Mesenchymal stem cell (in vitro differentiated cells and primary cell): ENCODE data around the gene CTRB2.

Source experiments
- DNase-seq: peaks from one replicate; pipeline ENCODE4 v3.0.0-alpha.2; 2013
- H2AFZ ChIP-seq: one replicate; pipeline ENCODE4 v1.6.1; 2013; ENCODE audit warnings: low read depth, mild to moderate bottlenecking, control low read depth, inconsistent platforms, low read length, moderate library complexity
- H2AK5ac ChIP-seq: 2 replicates; pipeline ENCODE4 v1.6.1; 2013; ENCODE audit warnings: low read length, moderate library complexity, mild to moderate bottlenecking, inconsistent platforms; ENCODE audit not compliant: severe bottlenecking
- H2BK120ac ChIP-seq: one replicate; pipeline ENCODE4 v1.6.1; 2013; ENCODE audit warnings: low read depth, mild to moderate bottlenecking, inconsistent platforms, low read length, moderate library complexity
- H2BK12ac ChIP-seq, 2 experiments: one replicate each; pipeline ENCODE4 v1.6.1; 2013; ENCODE audit warnings: inconsistent platforms in 2 of 2, low read length in 2 of 2, mild to moderate bottlenecking in 2 of 2, moderate library complexity in 2 of 2, control low read depth in 1 of 2
- H2BK15ac ChIP-seq: one replicate; pipeline ENCODE4 v1.6.1; 2013; ENCODE audit warnings: mild to moderate bottlenecking, low read depth, inconsistent platforms; ENCODE audit not compliant: poor library complexity, severe bottlenecking
- H2BK5ac ChIP-seq: 2 replicates; pipeline ENCODE4 v1.6.1; 2013; ENCODE audit warnings: low read depth, mild to moderate bottlenecking, low read length, control low read depth, inconsistent platforms; ENCODE audit not compliant: poor library complexity, severe bottlenecking
- H3K14ac ChIP-seq, 2 experiments: one replicate each; pipeline ENCODE4 v1.6.1; 2013; ENCODE audit warnings: inconsistent platforms in 2 of 2, low read length in 2 of 2, control low read depth in 1 of 2, mild to moderate bottlenecking in 1 of 2, moderate library complexity in 1 of 2
- H3K18ac ChIP-seq, 2 experiments: one replicate each; pipeline ENCODE4 v1.6.1; 2013; ENCODE audit warnings: inconsistent platforms in 2 of 2, low read length in 2 of 2, control low read depth in 1 of 2, low read depth in 1 of 2, mild to moderate bottlenecking in 1 of 2
- H3K23ac ChIP-seq, 2 experiments: one replicate each; pipeline ENCODE4 v1.6.1; 2013; ENCODE audit warnings: inconsistent platforms in 2 of 2, low read length in 2 of 2, mild to moderate bottlenecking in 2 of 2, moderate library complexity in 2 of 2, control low read depth in 1 of 2
- H3K27ac ChIP-seq: 2 replicates; pipeline ENCODE4 v1.5.1; 2013; ENCODE audit warnings: mild to moderate bottlenecking, moderate library complexity, low read length, control low read depth, inconsistent platforms; ENCODE audit not compliant: poor library complexity, severe bottlenecking
- H3K27me3 ChIP-seq, 2 experiments: 2 replicates each; pipeline versions ENCODE4 v1.6.1 to v1.7.0; 2013; ENCODE audit warnings: low read length in 2 of 2, mild to moderate bottlenecking in 2 of 2, moderate library complexity in 2 of 2, control low read depth in 1 of 2, inconsistent platforms in 1 of 2; ENCODE audit not compliant: control insufficient read depth in 1 of 2, insufficient read depth in 1 of 2
- H3K36me3 ChIP-seq, 2 experiments: 2 replicates each; pipeline versions ENCODE4 v1.6.1 to v1.7.0; 2013; ENCODE audit warnings: low read length in 2 of 2, control low read depth in 1 of 2, inconsistent platforms in 1 of 2, low read depth in 1 of 2, mild to moderate bottlenecking in 1 of 2; ENCODE audit not compliant: insufficient read depth in 2 of 2, control insufficient read depth in 1 of 2
- H3K4ac ChIP-seq, 2 experiments: one replicate each; pipeline ENCODE4 v1.6.1; 2013; ENCODE audit warnings: inconsistent platforms in 2 of 2, low read length in 2 of 2, mild to moderate bottlenecking in 2 of 2, moderate library complexity in 2 of 2, control low read depth in 1 of 2, low read depth in 1 of 2
- H3K4me1 ChIP-seq: 2 replicates; pipeline ENCODE4 v1.6.1; 2013; ENCODE audit warnings: low read depth, low read length, control low read depth; ENCODE audit not compliant: control insufficient read depth, insufficient read depth
- H3K4me2 ChIP-seq: 2 replicates; pipeline ENCODE4 v1.6.1; 2013; ENCODE audit warnings: low read length, mild to moderate bottlenecking, inconsistent platforms; ENCODE audit not compliant: poor library complexity, severe bottlenecking
- H3K4me3 ChIP-seq, 2 experiments: 2 replicates each; pipeline versions ENCODE4 v1.5.1 to v1.7.0; 2013; ENCODE audit warnings: low read length in 2 of 2, mild to moderate bottlenecking in 2 of 2, control low read depth in 1 of 2, low read depth in 1 of 2; ENCODE audit not compliant: insufficient read depth in 1 of 2
- H3K79me1 ChIP-seq: replicated peaks from 2 replicates; pipeline ENCODE4 v1.6.1; 2013; ENCODE audit warnings: mild to moderate bottlenecking, control low read depth, low read length, inconsistent platforms; ENCODE audit not compliant: poor library complexity, severe bottlenecking
- H3K9ac ChIP-seq: 2 replicates; pipeline ENCODE4 v1.7.0; 2013; ENCODE audit warnings: mild to moderate bottlenecking, low read length, moderate library complexity
- H3K9me3 ChIP-seq: 2 replicates; pipeline ENCODE4 v1.7.0; 2013; ENCODE audit warnings: mild to moderate bottlenecking, low read length; ENCODE audit not compliant: control insufficient read depth
- H4K8ac ChIP-seq: one replicate; pipeline ENCODE4 v1.6.1; 2013; ENCODE audit warnings: inconsistent platforms, mild to moderate bottlenecking, low read length, moderate library complexity
- H4K91ac ChIP-seq: one replicate; pipeline ENCODE4 v1.6.1; 2013; ENCODE audit warnings: mild to moderate bottlenecking, low read length, inconsistent platforms
- whole genome bisulfite sequencing: methylation state at CpG from one replicate; pipeline ENCODE4 v1.1.7; 2013; ENCODE audit warnings: mixed read lengths; 5-methylcytosine and 5-hydroxymethylcytosine counted together

The CTRB2 gene

DNA sequence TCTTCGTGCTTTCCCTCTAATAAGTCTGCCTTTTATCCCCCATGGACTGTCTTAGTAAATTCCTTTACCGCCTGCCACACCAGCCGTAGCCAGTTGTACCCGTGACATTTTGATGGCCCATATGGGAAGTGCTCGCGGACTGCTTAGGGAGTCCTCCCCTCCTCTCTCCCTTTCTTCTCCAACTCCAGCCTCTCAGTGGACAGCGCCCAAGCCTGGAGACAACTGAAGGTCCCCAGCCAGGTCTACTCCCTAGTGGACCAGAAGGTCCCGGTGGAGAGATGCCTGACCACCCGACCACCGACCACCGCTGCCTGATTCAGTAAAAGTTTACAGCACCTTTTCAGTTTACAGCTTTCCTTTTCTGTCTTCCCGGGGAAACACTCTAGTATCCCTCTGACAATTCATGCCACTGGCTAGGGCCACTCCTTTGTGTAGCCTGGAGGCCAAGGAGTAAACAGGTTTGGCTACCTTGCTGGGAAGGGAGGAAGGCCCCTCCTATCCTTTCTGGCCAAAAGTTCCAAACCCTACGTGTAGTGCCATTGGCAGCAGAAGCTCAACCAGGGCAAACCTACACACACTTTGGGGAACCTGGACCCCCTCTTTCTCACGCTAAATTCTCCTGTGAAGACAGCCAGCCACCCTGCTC, 18.0 kb downstream of the CTRB2 start:
- Histone ChIP-seq H3K23ac (no peak overlapping the region), H3K36me3 (no peaks in the 10 kb centered on the region), H3K14ac (no peak overlapping the region), H3K27ac (no peak overlapping the region), H3K4me3 (no peak overlapping the region), H2BK120ac (no peak overlapping the region), H2BK15ac (no peak overlapping the region), H2BK12ac (no peak overlapping the region), H4K8ac (no peak overlapping the region), H3K4ac (no peak overlapping the region), H4K91ac (no peak overlapping the region), H2BK5ac (no peak overlapping the region), H3K4me2 (no peak overlapping the region), H3K18ac (no peak overlapping the region), H2AFZ (no peak overlapping the region), H3K79me1 (no peaks in the 10 kb centered on the region), H2AK5ac (no peak overlapping the region), H3K4me1 (no peaks in the 10 kb centered on the region), H3K27me3 (peaks cover 11 to 16% of the 10 kb centered on the region in 2 experiments), H3K9me3 (peaks cover 42% of the 10 kb centered on the region), H3K9ac (no peak overlapping the region)
- no peak for DNase-seq
- 87% methylated on average over 14 of the region's 14 CpGs for WGBS

GRCh38 chr16:75181630-75182029, 25.3 kb downstream of the CTRB2 start:
- H2AK5ac ChIP-seq = no peak overlapping the region
- H3K4me2 ChIP-seq = no peak overlapping the region
- 63% methylated on average over 3 of the region's 3 CpGs for WGBS
- no peak overlapping the region for H3K14ac ChIP-seq
- H3K23ac ChIP-seq = no peak overlapping the region
- H4K8ac ChIP-seq = no peak overlapping the region
- H3K9ac ChIP-seq = no peak overlapping the region
- H3K27me3 ChIP-seq = no peaks in the 10 kb centered on the region
- DNase-seq = no peak
- H2BK5ac ChIP-seq = no peak overlapping the region
- H3K79me1 ChIP-seq = no peaks in the 10 kb centered on the region
- peaks cover 51% of the 10 kb centered on the region for H3K9me3 ChIP-seq
- H3K36me3 ChIP-seq = no peaks in the 10 kb centered on the region
- H2BK12ac ChIP-seq = no peak overlapping the region
- no peak overlapping the region for H2BK15ac ChIP-seq
- no peak overlapping the region for H2AFZ ChIP-seq
- no peak overlapping the region for H3K27ac ChIP-seq
- H3K18ac ChIP-seq = no peak overlapping the region
- no peak overlapping the region for H3K4ac ChIP-seq
- no peak overlapping the region for H3K4me3 ChIP-seq
- H3K4me1 ChIP-seq = no peaks in the 10 kb centered on the region
- H4K91ac ChIP-seq = no peak overlapping the region
- H2BK120ac ChIP-seq = no peak overlapping the region

DNA sequence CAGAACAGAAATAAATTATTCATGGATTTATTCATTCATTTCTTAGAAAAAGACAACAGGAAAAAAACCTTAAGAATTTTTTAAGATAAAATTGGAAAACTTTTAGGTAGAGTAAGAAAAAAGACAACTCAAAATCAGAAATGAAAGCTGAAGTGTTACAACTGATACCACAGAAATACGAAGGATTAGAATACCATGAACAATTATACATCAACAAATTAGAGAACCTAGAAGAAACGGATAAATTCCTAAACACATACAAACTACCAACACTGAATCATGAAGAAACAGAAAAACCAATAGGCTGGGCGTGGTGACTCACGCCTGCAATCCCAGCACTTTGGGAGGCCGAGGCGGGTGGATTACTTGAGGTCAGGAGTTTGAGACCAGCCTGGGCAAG, 27.8 kb downstream of the CTRB2 start:
- Histone ChIP-seq H3K4me3 (no peak overlapping the region), H3K23ac (no peak overlapping the region), H2BK15ac (no peak overlapping the region), H3K36me3 (peaks cover 0 to 5% of the 10 kb centered on the region in 2 experiments), H4K91ac (no peak overlapping the region), H2AFZ (no peak overlapping the region), H4K8ac (no peak overlapping the region), H3K18ac (no peak overlapping the region), H3K27me3 (no peaks in the 10 kb centered on the region), H3K14ac (no peak overlapping the region), H3K9me3 (peaks cover 59% of the 10 kb centered on the region), H2AK5ac (no peak overlapping the region), H3K4me1 (no peaks in the 10 kb centered on the region), H3K27ac (no peak overlapping the region), H3K4me2 (no peak overlapping the region), H2BK120ac (no peak overlapping the region), H2BK5ac (no peak overlapping the region), H3K79me1 (no peaks in the 10 kb centered on the region), H3K9ac (no peak overlapping the region), H3K4ac (no peak overlapping the region), H2BK12ac (no peak overlapping the region)
- 82% methylated on average over 6 of the region's 6 CpGs for WGBS
- DNase-seq = no peak

- Histone ChIP-seq H3K23ac (no peak overlapping the region), H3K18ac (no peak overlapping the region), H3K4me3 (no peak overlapping the region), H2BK15ac (no peak overlapping the region), H3K79me1 (no peaks in the 10 kb centered on the region), H2BK12ac (no peak overlapping the region), H3K4ac (no peak overlapping the region), H2AFZ (no peak overlapping the region), H4K8ac (no peak overlapping the region), H2BK5ac (no peak overlapping the region), H3K4me1 (no peaks in the 10 kb centered on the region), H2BK120ac (no peak overlapping the region), H3K9ac (no peak overlapping the region), H3K9me3 (peaks cover 74% of the 10 kb centered on the region), H3K36me3 (peaks cover 0 to 10% of the 10 kb centered on the region in 2 experiments), H3K27ac (no peak overlapping the region), H3K4me2 (no peak overlapping the region), H2AK5ac (no peak overlapping the region), H4K91ac (no peak overlapping the region), H3K14ac (no peak overlapping the region), H3K27me3 (no peaks in the 10 kb centered on the region)
- 95% methylated on average over 2 of the region's 2 CpGs for WGBS
- DNase-seq = no peak
Measured at GRCh38 chr16:75176926-75177325, 30.0 kb downstream of the CTRB2 start.
